GM12878 (cell line): ENCODE results near the gene TIPRL. TPM values are rescaled to one million over a fixed set of nuclear protein-coding genes. Genes with fewer than 3 reads are reported as not detected.

Source experiments
- BACH1 ChIP-seq: fragments of 450-650 bp; IDR thresholded peaks from 2 replicates; pipeline ENCODE4 v1.6.1; 2017; ENCODE audit warnings: mild to moderate bottlenecking, borderline replicate concordance
- BCLAF1 ChIP-seq: fragments of 450-650 bp; IDR thresholded peaks from 2 replicates; pipeline ENCODE4 v1.6.1; 2017; ENCODE audit warnings: antibody characterized with exemption, mild to moderate bottlenecking, moderate library complexity
- CHD1 ChIP-seq: IDR thresholded peaks from 2 replicates; pipeline ENCODE4 v1.6.1; 2012; ENCODE audit warnings: low read depth, low read length, improper control_type of control experiment
- CTCF ChIP-seq, 3 experiments: IDR thresholded peaks in 2 of 3; conservative IDR thresholded peaks in 1 of 3; 2 replicates each; pipeline ENCODE4 v1.5.1; 2011; ENCODE audit warnings: low read depth in 3 of 3, low read length in 3 of 3, mild to moderate bottlenecking in 3 of 3, control low read depth in 2 of 3, moderate library complexity in 2 of 3, inconsistent platforms in 1 of 3, mixed read lengths in 1 of 3; ENCODE audit not compliant: control insufficient read depth in 2 of 3, insufficient read depth in 1 of 3; ENCODE audit errors: extremely low read depth in 1 of 3
- EGR1 ChIP-seq, 2 experiments: IDR thresholded peaks; 1 replicate in 1 of 2; 2 replicates in 1 of 2; pipeline ENCODE4 v1.6.1; 2011 to 2012; ENCODE audit warnings: low read depth in 2 of 2, low read length in 2 of 2, borderline replicate concordance in 1 of 2, mild to moderate bottlenecking in 1 of 2, moderate library complexity in 1 of 2
- FOXM1 ChIP-seq: IDR thresholded peaks from 2 replicates; pipeline ENCODE4 v1.6.1; 2012; ENCODE audit warnings: low read depth, mild to moderate bottlenecking, inconsistent platforms, low read length, moderate library complexity
- HDAC6 ChIP-seq: fragments of 200-600 bp; sonication (generic); IDR thresholded peaks from one replicate; pipeline ENCODE4 v1.8.0; 2017; ENCODE audit warnings: antibody characterized with exemption; ENCODE audit not compliant: unreplicated experiment
- MTA3 ChIP-seq: IDR thresholded peaks from 2 replicates; pipeline ENCODE4 v1.6.1; 2012; ENCODE audit warnings: low read length, inconsistent platforms, borderline replicate concordance
- MYB ChIP-seq: fragments of 150-350 bp; IDR thresholded peaks from 2 replicates; pipeline ENCODE4 v1.6.1; 2014; ENCODE audit warnings: mild to moderate bottlenecking, low read depth, low read length, borderline replicate concordance
- NFYB ChIP-seq: IDR thresholded peaks from 2 replicates; pipeline ENCODE4 v1.6.1; 2011; ENCODE audit warnings: low read depth, mild to moderate bottlenecking, low read length, improper control_type of control experiment, moderate library complexity; ENCODE audit not compliant: insufficient read depth
- NR2C1 ChIP-seq: fragments of 450-650 bp; IDR thresholded peaks from 2 replicates; pipeline ENCODE4 v1.6.1; 2017; ENCODE audit warnings: antibody characterized with exemption, mild to moderate bottlenecking, moderate library complexity
- PBX3 ChIP-seq: IDR thresholded peaks from 2 replicates; pipeline ENCODE4 v1.6.1; 2011; ENCODE audit warnings: mild to moderate bottlenecking, low read depth, low read length, moderate library complexity; ENCODE audit not compliant: insufficient replicate concordance
- POU2F2 ChIP-seq: IDR thresholded peaks from 3 replicates; pipeline ENCODE4 v1.6.1; 2011; ENCODE audit warnings: low read depth, mild to moderate bottlenecking, low read length, borderline replicate concordance
- RBBP5 ChIP-seq: fragments of 200-600 bp; sonication (generic); conservative IDR thresholded peaks from 2 replicates; pipeline ENCODE4 v1.6.1; 2016
- RELB ChIP-seq: fragments of 450-650 bp; IDR thresholded peaks from 2 replicates; pipeline ENCODE4 v1.6.1; 2017; ENCODE audit warnings: low read depth, mild to moderate bottlenecking, moderate library complexity
- SREBF1 ChIP-seq: IDR thresholded peaks from 2 replicates; pipeline ENCODE4 v1.6.1; 2012; ENCODE audit warnings: mild to moderate bottlenecking, low read length
- SREBF2 ChIP-seq: IDR thresholded peaks from 2 replicates; pipeline ENCODE4 v1.6.1; 2012; ENCODE audit warnings: mild to moderate bottlenecking, low read length
- TAF1 ChIP-seq: IDR thresholded peaks from 2 replicates; pipeline ENCODE4 v1.6.1; 2011; ENCODE audit warnings: mild to moderate bottlenecking, low read depth, low read length, borderline replicate concordance
- ZNF384 ChIP-seq: IDR thresholded peaks from 2 replicates; pipeline ENCODE4 v1.6.1; 2012; ENCODE audit warnings: low read depth, mild to moderate bottlenecking, low read length, improper control_type of control experiment, borderline replicate concordance
- polyA plus RNA-seq, 11 experiments: library from polyadenylated mRNA; depleted of rRNA in 4 of 11; unstranded in 6 of 11; stranded (reverse) in 5 of 11; fragments of >200 nt; fragmentation: Nextera tagmentation in 4 of 11; fragmentation: Illumina TruSeq in 1 of 11; extraction: Ambion mirVana in 4 of 11; extraction: Trizol in 1 of 11; gene quantifications; 1 replicate in 1 of 11; 2 replicates in 10 of 11; pipeline versions ENCODE4 v1.2.1 to v1.2.3, GENCODE V29; 2011 to 2016; ENCODE audit warnings: inconsistent platforms in 2 of 11, missing spikeins in 2 of 11, low read depth in 1 of 11
- total RNA-seq, 4 experiments: library from RNA; depleted of rRNA in 3 of 4; stranded (reverse); fragments of >200 nt in 3 of 4; fragmentation: Illumina TruSeq in 1 of 4; extraction: Trizol in 1 of 4; gene quantifications; 2 replicates each; pipeline versions ENCODE4 v1.2.1 to v1.2.3, GENCODE V29; 2013 to 2021
- TF ChIP-seq, protein P1 (sequence below): fragments of 450-650 bp; IDR thresholded peaks from 2 replicates; pipeline ENCODE4 v1.6.1; 2016; ENCODE audit warnings: mild to moderate bottlenecking

The TIPRL gene
- total and polyA plus RNA-seq, 10 of the 15 experiments (the other 5 are each of a cell fraction or from before 2014, with no cell fraction given), result 36.4 to 72.1 (median 49.9) TPM

DNA sequence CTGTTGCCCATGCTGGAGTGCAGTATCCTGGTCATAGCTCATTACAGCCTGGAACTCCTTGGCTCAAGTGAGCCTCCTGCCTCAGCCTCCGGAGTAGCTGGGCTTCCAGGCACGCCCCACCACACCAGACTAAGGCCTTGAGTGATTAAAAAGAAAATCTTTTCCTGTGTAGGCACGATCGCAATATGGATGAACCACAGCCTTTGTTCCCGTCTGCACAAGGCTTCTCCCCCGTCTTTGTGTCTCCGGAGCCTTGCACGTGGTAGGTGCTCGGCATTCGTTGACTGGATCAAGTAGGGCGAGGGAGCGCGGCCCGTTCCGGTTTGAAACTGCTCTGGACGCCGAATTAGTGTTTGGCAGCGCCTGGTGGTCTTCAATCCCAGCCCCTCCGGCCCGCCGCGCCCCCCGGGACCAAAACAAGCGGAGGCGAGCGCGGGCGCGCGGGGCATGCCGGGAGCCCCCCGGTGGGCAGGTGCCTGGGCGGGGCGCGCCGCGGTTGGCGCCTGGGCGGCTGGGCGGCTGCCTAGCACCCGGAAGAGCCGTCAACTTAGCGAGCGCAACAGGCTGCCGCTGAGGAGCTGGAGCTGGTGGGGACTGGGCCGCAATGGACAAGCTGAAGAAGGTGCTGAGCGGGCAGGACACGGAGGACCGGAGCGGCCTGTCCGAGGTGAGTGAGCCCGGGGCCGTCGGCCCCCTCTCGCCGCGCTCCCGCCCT is 46.9 kb downstream of the TIPRL start, which contains the start of gene SFT2D2 (continued):
- peak; percentile 57; the same call in 2 of the 3 replicates for TF ChIP-seq POU2F2
- no peak for TF ChIP-seq PBX3
- no peak for TF ChIP-seq RELB
- no peak for TF ChIP-seq MTA3
- TF ChIP-seq, protein P1, sequence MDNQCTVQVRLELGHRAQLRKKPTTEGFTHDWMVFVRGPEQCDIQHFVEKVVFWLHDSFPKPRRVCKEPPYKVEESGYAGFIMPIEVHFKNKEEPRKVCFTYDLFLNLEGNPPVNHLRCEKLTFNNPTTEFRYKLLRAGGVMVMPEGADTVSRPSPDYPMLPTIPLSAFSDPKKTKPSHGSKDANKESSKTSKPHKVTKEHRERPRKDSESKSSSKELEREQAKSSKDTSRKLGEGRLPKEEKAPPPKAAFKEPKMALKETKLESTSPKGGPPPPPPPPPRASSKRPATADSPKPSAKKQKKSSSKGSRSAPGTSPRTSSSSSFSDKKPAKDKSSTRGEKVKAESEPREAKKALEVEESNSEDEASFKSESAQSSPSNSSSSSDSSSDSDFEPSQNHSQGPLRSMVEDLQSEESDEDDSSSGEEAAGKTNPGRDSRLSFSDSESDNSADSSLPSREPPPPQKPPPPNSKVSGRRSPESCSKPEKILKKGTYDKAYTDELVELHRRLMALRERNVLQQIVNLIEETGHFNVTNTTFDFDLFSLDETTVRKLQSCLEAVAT, result 0 out of 2 replicates have a peak, but pooled peaks have one; percentile 21
- no peak for TF ChIP-seq FOXM1
- no peak for TF ChIP-seq MYB
- no peak for TF ChIP-seq SREBF1
- TF ChIP-seq ZNF384, result no peak
- TF ChIP-seq NFYB, result peak; percentile 61; the same call in 1 of the 2 replicates
- TF ChIP-seq CHD1, result no peak
- peak; percentile 91 for TF ChIP-seq TAF1
- no peak for TF ChIP-seq CTCF (IDR thresholded peaks at IDR 0.05 in 2 of 3, conservative IDR thresholded peaks at IDR 0.05 in 1 of 3; ENCODE audit: control insufficient read depth in 2 of 3, extremely low read depth in 1 of 3, insufficient read depth in 1 of 3, low read depth in 3 of 3, low read length in 3 of 3)
- peak in 1 of 2 experiments; percentile 68; a peak in 1 of 3 replicates for TF ChIP-seq EGR1 (IDR thresholded peaks at IDR 0.05; ENCODE audit: borderline replicate concordance in 1 of 2, low read depth in 2 of 2, low read length in 2 of 2)
- TF ChIP-seq HDAC6, result no peak
- TF ChIP-seq RBBP5, result no peak
- TF ChIP-seq NR2C1, result peak; percentile 47; the same call in 1 of the 2 replicates
- no peak for TF ChIP-seq SREBF2
- TF ChIP-seq BCLAF1, result no peak
- peak; percentile 68; the same call in 1 of the 2 replicates for TF ChIP-seq BACH1
